HCT116 (cell line): Measurements from ENCODE around the gene SCYL2. TPM values are rescaled to one million over a fixed set of nuclear protein-coding genes. Genes with fewer than 3 reads are reported as not detected.

Experiments used
- ATAC-seq: fragments of 200-7000 bp; cut with Tn5 transposase; 2 replicates; pipeline ENCODE4 v1.9.1; 2020; ENCODE audit warnings: mild to moderate bottlenecking, moderate library complexity
- BruUV-seq: library from RNA; stranded (reverse); fragments of 400-500 nt; replicated peaks from 2 replicates; lab custom pipeline; 2021; lab: Mats Ljungman, UMichigan
- CTCF ChIA-PET: fragments of 300-600 bp; sonication (Branson Sonifier 250); formaldehyde crosslinking; loops from one replicate; lab custom pipeline; 2021; ENCODE audit warnings: antibody characterized with exemption; lab: Charles Lee
- POLR2A ChIA-PET: fragments of 300-600, 350-600 bp; sonication (Branson Sonifier 250); formaldehyde crosslinking; loops from one replicate; lab custom pipeline; 2021; ENCODE audit warnings: antibody characterized with exemption; lab: Charles Lee
- RAD21 ChIA-PET, 2 experiments: fragments of 300-600 bp; sonication (Branson Sonifier 250); formaldehyde crosslinking; loops; one replicate each; lab custom pipeline; 2023; ENCODE audit warnings: low total read pairs in 2 of 2; ENCODE audit not compliant: uncharacterized antibody in 2 of 2, unreplicated experiment in 2 of 2, low non-redundant PET in 1 of 2; lab: Charles Lee
- DNase-seq: peaks from one replicate; pipeline ENCODE4 v3.0.0-alpha.2; 2010; ENCODE audit warnings: low read depth, low spot score
- H2AFZ ChIP-seq: fragments of 200-600 bp; shearing (Covaris generic), sonication (generic); 2 replicates; pipeline ENCODE4 v1.6.1; 2017; ENCODE audit warnings: low read depth, mixed run types, mixed read lengths, antibody characterized with exemption, low read length; ENCODE audit not compliant: poor library complexity, severe bottlenecking
- H3K27ac ChIP-seq: 2 replicates; pipeline ENCODE4 v1.5.1; 2012; ENCODE audit warnings: low read depth, low read length
- H3K27me3 ChIP-seq: fragments of 200-600 bp; sonication (generic); 2 replicates; pipeline ENCODE4 v1.6.1; 2016; ENCODE audit warnings: mixed run types, low read length, mixed read lengths; ENCODE audit not compliant: insufficient read depth
- H3K36me3 ChIP-seq, 2 experiments: fragments of 200-500 bp in 1 of 2; fragments of 200-600 bp in 1 of 2; sonication (Bioruptor generic) in 1 of 2; sonication (generic) in 1 of 2; 2 replicates each; pipeline versions ENCODE4 v1.5.1 to v1.6.1; 2014 to 2016; ENCODE audit warnings: low read length in 2 of 2, inconsistent platforms in 1 of 2, mixed read lengths in 1 of 2, mixed run types in 1 of 2; ENCODE audit not compliant: insufficient read depth in 2 of 2, control insufficient read depth in 1 of 2
- H3K4me1 ChIP-seq, 2 experiments: fragments of 200-600 bp in 1 of 2; sonication (generic) in 1 of 2; 2 replicates each; pipeline versions ENCODE4 v1.5.1 to v1.6.1; 2012 to 2017; ENCODE audit warnings: low read length in 2 of 2, inconsistent platforms in 1 of 2, mild to moderate bottlenecking in 1 of 2, mixed read lengths in 1 of 2, mixed run types in 1 of 2, moderate library complexity in 1 of 2; ENCODE audit not compliant: insufficient read depth in 2 of 2, control insufficient read depth in 1 of 2
- H3K4me2 ChIP-seq: fragments of 200-600 bp; sonication (generic); 2 replicates; pipeline ENCODE4 v1.6.1; 2017; ENCODE audit warnings: mixed run types, low read length, mixed read lengths
- H3K4me3 ChIP-seq, 2 experiments: fragments of 200-600 bp in 1 of 2; sonication (generic) in 1 of 2; replicated peaks in 1 of 2; 2 replicates each; pipeline ENCODE4 v1.5.1; 2011 to 2016; ENCODE audit warnings: low read length in 2 of 2, control low read depth in 1 of 2, low read depth in 1 of 2, mild to moderate bottlenecking in 1 of 2, mixed read lengths in 1 of 2, mixed run types in 1 of 2
- H3K79me2 ChIP-seq: fragments of 200-600 bp; sonication (generic); 2 replicates; pipeline ENCODE4 v1.6.1; 2017; ENCODE audit warnings: mild to moderate bottlenecking, mixed run types, low read length, moderate library complexity, mixed read lengths; ENCODE audit not compliant: insufficient read depth
- H3K9ac ChIP-seq: fragments of 200-600 bp; sonication (generic); 2 replicates; pipeline ENCODE4 v1.6.1; 2016; ENCODE audit warnings: low read length, mixed read lengths
- H3K9me2 ChIP-seq: fragments of 200-600 bp; sonication (generic), shearing (Covaris generic); 2 replicates; pipeline ENCODE4 v1.6.1; 2017; ENCODE audit warnings: mixed run types, mild to moderate bottlenecking, moderate library complexity; ENCODE audit not compliant: insufficient read depth
- H3K9me3 ChIP-seq, 2 experiments: fragments of 200-500 bp in 1 of 2; fragments of 200-600 bp in 1 of 2; sonication (Bioruptor generic) in 1 of 2; sonication (generic) in 1 of 2; 2 replicates each; pipeline ENCODE4 v1.6.1; 2014 to 2017; ENCODE audit warnings: low read length in 2 of 2, mixed read lengths in 2 of 2, inconsistent platforms in 1 of 2, low read depth in 1 of 2, mild to moderate bottlenecking in 1 of 2, mixed run types in 1 of 2, moderate library complexity in 1 of 2; ENCODE audit not compliant: control insufficient read depth in 1 of 2, insufficient read depth in 1 of 2
- H4K20me1 ChIP-seq: fragments of 200-600 bp; sonication (generic), shearing (Covaris generic); 2 replicates; pipeline ENCODE4 v1.6.1; 2017; ENCODE audit warnings: mixed run types, mild to moderate bottlenecking, moderate library complexity; ENCODE audit not compliant: insufficient read depth
- CBX3 ChIP-seq: IDR thresholded peaks from 2 replicates; pipeline ENCODE4 v1.6.1; 2012; ENCODE audit warnings: low read depth
- EGR1 ChIP-seq: IDR thresholded peaks from 2 replicates; pipeline ENCODE4 v1.6.1; 2012; ENCODE audit warnings: low read depth
- ELF1 ChIP-seq: IDR thresholded peaks from 2 replicates; pipeline ENCODE4 v1.6.1; 2012; ENCODE audit warnings: low read depth, borderline replicate concordance
- EZH2 ChIP-seq: fragments of 200-600 bp; sonication (generic); IDR thresholded peaks from 2 replicates; pipeline ENCODE4 v1.6.1; 2017; ENCODE audit warnings: antibody characterized with exemption, mixed run types
- EZH2phosphoT487 ChIP-seq: fragments of 200-600 bp; IDR thresholded peaks from 2 replicates; pipeline ENCODE4 v1.6.1; 2018; ENCODE audit warnings: antibody characterized with exemption, borderline replicate concordance
- FOSL1 ChIP-seq: IDR thresholded peaks from 2 replicates; pipeline ENCODE4 v1.6.1; 2012; ENCODE audit warnings: low read depth
- JUND ChIP-seq: IDR thresholded peaks from 2 replicates; pipeline ENCODE4 v1.6.1; 2012
- POLR2A ChIP-seq: IDR thresholded peaks from 2 replicates; pipeline ENCODE4 v1.7.0; 2011; ENCODE audit warnings: borderline replicate concordance; ENCODE audit not compliant: insufficient read depth, insufficient read length; ENCODE audit errors: extremely low read depth
- POLR2AphosphoS5 ChIP-seq: IDR thresholded peaks from 2 replicates; pipeline ENCODE4 v1.6.1; 2011; ENCODE audit warnings: mild to moderate bottlenecking, low read depth, low read length, moderate library complexity
- SIN3A ChIP-seq: IDR thresholded peaks from 2 replicates; pipeline ENCODE4 v1.6.1; 2012; ENCODE audit warnings: low read depth
- SP1 ChIP-seq: IDR thresholded peaks from 2 replicates; pipeline ENCODE4 v1.6.1; 2012; ENCODE audit warnings: low read depth
- SRF ChIP-seq: IDR thresholded peaks from 2 replicates; pipeline ENCODE4 v1.6.1; 2012; ENCODE audit warnings: low read depth
- TCF7L2 ChIP-seq: IDR thresholded peaks from 2 replicates; pipeline ENCODE4 v1.7.0; 2011; ENCODE audit warnings: borderline replicate concordance, inconsistent platforms; ENCODE audit not compliant: insufficient read depth, insufficient read length; ENCODE audit errors: extremely low read depth
- ZNF274 ChIP-seq: fragments of 200-500 bp; sonication (Bioruptor generic); IDR thresholded peaks from 2 replicates; pipeline ENCODE4 v1.6.1; 2014; ENCODE audit warnings: mild to moderate bottlenecking, low read depth, low read length, inconsistent platforms
- intact Hi-C: fragments of 100-400 bp; cut with micrococcal nuclease; formaldehyde crosslinking; loops from 2 replicates; pipeline ENCODE4 v1.10.0; 2022
- total RNA-seq: library from RNA; stranded (reverse); gene quantifications from one replicate; pipeline ENCODE4 v1.2.1, GENCODE V29; 2021; ENCODE audit not compliant: unreplicated experiment
- TF ChIP-seq, protein P1 (sequence below): IDR thresholded peaks from 2 replicates; pipeline ENCODE4 v1.6.1; 2012; ENCODE audit warnings: low read depth
- TF ChIP-seq, protein P2 (sequence below): IDR thresholded peaks from 2 replicates; pipeline ENCODE4 v1.6.1; 2011; ENCODE audit warnings: mild to moderate bottlenecking, low read length, moderate library complexity; ENCODE audit not compliant: insufficient replicate concordance; ENCODE audit errors: extremely low read depth
- TF ChIP-seq, protein P3 (sequence below): IDR thresholded peaks from 2 replicates; pipeline ENCODE4 v1.6.1; 2012

SCYL2 gene
- total RNA-seq, 1 experiment from 2014 or later = 31.7 TPM

DNA sequence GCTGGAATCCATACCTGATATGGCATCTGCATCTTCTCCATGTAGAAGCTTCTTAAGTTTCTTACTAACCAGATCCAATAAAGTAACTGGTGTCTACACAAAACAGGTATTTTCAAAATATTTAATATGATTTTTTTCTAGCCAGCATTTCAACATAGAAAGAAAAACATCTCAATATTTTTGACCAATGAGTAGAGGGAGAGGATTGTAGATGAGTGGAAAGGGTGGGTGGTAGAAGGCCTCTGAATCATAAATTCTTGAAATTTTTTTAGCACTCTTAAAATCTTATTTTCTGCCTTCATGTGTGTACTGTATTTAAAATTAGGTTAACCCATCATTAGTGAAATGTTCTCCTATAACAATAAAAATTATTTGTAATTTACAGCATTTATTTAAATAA, 18.1 kb upstream of the SCYL2 start:
- RAD21 ChIA-PET = no interaction called here
- no peak for TF ChIP-seq EGR1
- TF ChIP-seq, protein P1, sequence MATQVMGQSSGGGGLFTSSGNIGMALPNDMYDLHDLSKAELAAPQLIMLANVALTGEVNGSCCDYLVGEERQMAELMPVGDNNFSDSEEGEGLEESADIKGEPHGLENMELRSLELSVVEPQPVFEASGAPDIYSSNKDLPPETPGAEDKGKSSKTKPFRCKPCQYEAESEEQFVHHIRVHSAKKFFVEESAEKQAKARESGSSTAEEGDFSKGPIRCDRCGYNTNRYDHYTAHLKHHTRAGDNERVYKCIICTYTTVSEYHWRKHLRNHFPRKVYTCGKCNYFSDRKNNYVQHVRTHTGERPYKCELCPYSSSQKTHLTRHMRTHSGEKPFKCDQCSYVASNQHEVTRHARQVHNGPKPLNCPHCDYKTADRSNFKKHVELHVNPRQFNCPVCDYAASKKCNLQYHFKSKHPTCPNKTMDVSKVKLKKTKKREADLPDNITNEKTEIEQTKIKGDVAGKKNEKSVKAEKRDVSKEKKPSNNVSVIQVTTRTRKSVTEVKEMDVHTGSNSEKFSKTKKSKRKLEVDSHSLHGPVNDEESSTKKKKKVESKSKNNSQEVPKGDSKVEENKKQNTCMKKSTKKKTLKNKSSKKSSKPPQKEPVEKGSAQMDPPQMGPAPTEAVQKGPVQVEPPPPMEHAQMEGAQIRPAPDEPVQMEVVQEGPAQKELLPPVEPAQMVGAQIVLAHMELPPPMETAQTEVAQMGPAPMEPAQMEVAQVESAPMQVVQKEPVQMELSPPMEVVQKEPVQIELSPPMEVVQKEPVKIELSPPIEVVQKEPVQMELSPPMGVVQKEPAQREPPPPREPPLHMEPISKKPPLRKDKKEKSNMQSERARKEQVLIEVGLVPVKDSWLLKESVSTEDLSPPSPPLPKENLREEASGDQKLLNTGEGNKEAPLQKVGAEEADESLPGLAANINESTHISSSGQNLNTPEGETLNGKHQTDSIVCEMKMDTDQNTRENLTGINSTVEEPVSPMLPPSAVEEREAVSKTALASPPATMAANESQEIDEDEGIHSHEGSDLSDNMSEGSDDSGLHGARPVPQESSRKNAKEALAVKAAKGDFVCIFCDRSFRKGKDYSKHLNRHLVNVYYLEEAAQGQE = no peak
- TF ChIP-seq JUND = no peak
- no peak for TF ChIP-seq SP1
- TF ChIP-seq POLR2A = no peak
- TF ChIP-seq EZH2 = no peak
- TF ChIP-seq, protein P2, sequence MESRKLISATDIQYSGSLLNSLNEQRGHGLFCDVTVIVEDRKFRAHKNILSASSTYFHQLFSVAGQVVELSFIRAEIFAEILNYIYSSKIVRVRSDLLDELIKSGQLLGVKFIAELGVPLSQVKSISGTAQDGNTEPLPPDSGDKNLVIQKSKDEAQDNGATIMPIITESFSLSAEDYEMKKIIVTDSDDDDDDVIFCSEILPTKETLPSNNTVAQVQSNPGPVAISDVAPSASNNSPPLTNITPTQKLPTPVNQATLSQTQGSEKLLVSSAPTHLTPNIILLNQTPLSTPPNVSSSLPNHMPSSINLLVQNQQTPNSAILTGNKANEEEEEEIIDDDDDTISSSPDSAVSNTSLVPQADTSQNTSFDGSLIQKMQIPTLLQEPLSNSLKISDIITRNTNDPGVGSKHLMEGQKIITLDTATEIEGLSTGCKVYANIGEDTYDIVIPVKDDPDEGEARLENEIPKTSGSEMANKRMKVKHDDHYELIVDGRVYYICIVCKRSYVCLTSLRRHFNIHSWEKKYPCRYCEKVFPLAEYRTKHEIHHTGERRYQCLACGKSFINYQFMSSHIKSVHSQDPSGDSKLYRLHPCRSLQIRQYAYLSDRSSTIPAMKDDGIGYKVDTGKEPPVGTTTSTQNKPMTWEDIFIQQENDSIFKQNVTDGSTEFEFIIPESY = no peak
- TF ChIP-seq ZNF274 = no peak
- TF ChIP-seq CBX3 = no peak
- TF ChIP-seq TCF7L2 = no peak
- no peak for TF ChIP-seq ELF1
- no peak for TF ChIP-seq SRF
- no peak for TF ChIP-seq EZH2phosphoT487
- TF ChIP-seq SIN3A = no peak
- no peak for TF ChIP-seq FOSL1
- TF ChIP-seq POLR2AphosphoS5 = no peak
- TF ChIP-seq, protein P3, sequence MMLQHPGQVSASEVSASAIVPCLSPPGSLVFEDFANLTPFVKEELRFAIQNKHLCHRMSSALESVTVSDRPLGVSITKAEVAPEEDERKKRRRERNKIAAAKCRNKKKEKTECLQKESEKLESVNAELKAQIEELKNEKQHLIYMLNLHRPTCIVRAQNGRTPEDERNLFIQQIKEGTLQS = no peak
- BruUV-seq = no TSS peak
- Histone ChIP-seq H3K9me2 (no peaks in the 10 kb centered on the region), H3K4me1 (no peaks in the 10 kb centered on the region), H3K27ac (no peak overlapping the region), H4K20me1 (no peaks in the 10 kb centered on the region), H3K79me2 (no peaks in the 10 kb centered on the region), H2AFZ (no peak overlapping the region), H3K4me2 (no peak overlapping the region), H3K9ac (no peak overlapping the region), H3K4me3 (no peak overlapping the region), H3K36me3 (no peaks in the 10 kb centered on the region), H3K27me3 (no peaks in the 10 kb centered on the region), H3K9me3 (no peaks in the 10 kb centered on the region)
- no peak for ATAC-seq
- intact Hi-C loops = no loop called here
- POLR2A ChIA-PET = interaction anchor here (1.3 kb wide), 1 partner anchor 18 kb away, joined by 3 read pairs; the partner anchor contains the start of genes DEPDC4 and SCYL2
- DNase-seq = no peak
- CTCF ChIA-PET = interaction anchor here (0.8 kb wide), 1 partner anchor 156 kb away, joined by 3 read pairs; no protein-coding TSS in a partner anchor
